Neuronal stem cell (in vitro differentiated cells): ENCODE data around the gene HAPSTR1.

ENCODE experiments used
- DNase-seq: peaks from one replicate; pipeline ENCODE4 v3.0.0-alpha.2; 2013; ENCODE audit warnings: low spot score
- H2AFZ ChIP-seq: one replicate; pipeline ENCODE4 v1.6.1; 2013; ENCODE audit warnings: mild to moderate bottlenecking, low read length, inconsistent platforms
- H2AK5ac ChIP-seq: 2 replicates; pipeline ENCODE4 v1.6.1; 2013; ENCODE audit warnings: low read depth, mild to moderate bottlenecking, inconsistent platforms, low read length, moderate library complexity, mixed read lengths
- H2BK120ac ChIP-seq: 2 replicates; pipeline ENCODE4 v1.6.1; 2013; ENCODE audit warnings: low read depth, mild to moderate bottlenecking, inconsistent platforms, low read length, moderate library complexity, mixed read lengths
- H2BK12ac ChIP-seq: one replicate; pipeline ENCODE4 v1.6.1; 2013; ENCODE audit warnings: low read length, inconsistent platforms
- H2BK15ac ChIP-seq: 2 replicates; pipeline ENCODE4 v1.6.1; 2013; ENCODE audit warnings: mild to moderate bottlenecking, low read length, inconsistent platforms, mixed read lengths
- H2BK5ac ChIP-seq: one replicate; pipeline ENCODE4 v1.6.1; 2013; ENCODE audit warnings: inconsistent platforms, mild to moderate bottlenecking, low read length, moderate library complexity
- H3K14ac ChIP-seq: one replicate; pipeline ENCODE4 v1.6.1; 2013; ENCODE audit warnings: low read length, inconsistent platforms
- H3K18ac ChIP-seq: 2 replicates; pipeline ENCODE4 v1.6.1; 2013; ENCODE audit warnings: low read length, inconsistent platforms
- H3K23ac ChIP-seq: 2 replicates; pipeline ENCODE4 v1.6.1; 2013; ENCODE audit warnings: low read depth, mild to moderate bottlenecking, mixed read lengths, low read length, inconsistent platforms; ENCODE audit not compliant: poor library complexity
- H3K27ac ChIP-seq: replicated peaks from 3 replicates; pipeline ENCODE4 v1.5.1; 2013; ENCODE audit warnings: low read length, inconsistent platforms
- H3K27me3 ChIP-seq, 3 experiments: 2 replicates each; pipeline ENCODE4 v1.6.1; 2013; ENCODE audit warnings: low read length in 3 of 3, mild to moderate bottlenecking in 2 of 3, inconsistent platforms in 1 of 3, low read depth in 1 of 3, mixed read lengths in 1 of 3, moderate library complexity in 1 of 3; ENCODE audit not compliant: control insufficient read depth in 3 of 3, insufficient read depth in 3 of 3
- H3K36me3 ChIP-seq, 2 donors: replicated peaks in 1 of 2; 2 replicates each; pipeline ENCODE4 v1.6.1; 2013; ENCODE audit warnings: low read length in 2 of 2; ENCODE audit not compliant: control insufficient read depth in 2 of 2, insufficient read depth in 2 of 2
- H3K4ac ChIP-seq: 2 replicates; pipeline ENCODE4 v1.6.1; 2013; ENCODE audit warnings: inconsistent platforms, mild to moderate bottlenecking, low read length, moderate library complexity
- H3K4me1 ChIP-seq, 2 donors: 1 replicate in 1 of 2; 2 replicates in 1 of 2; pipeline ENCODE4 v1.6.1; 2013; ENCODE audit warnings: low read length in 2 of 2, low read depth in 1 of 2; ENCODE audit not compliant: control insufficient read depth in 2 of 2, insufficient read depth in 1 of 2
- H3K4me2 ChIP-seq: one replicate; pipeline ENCODE4 v1.6.1; 2013; ENCODE audit warnings: mild to moderate bottlenecking, low read length, inconsistent platforms; ENCODE audit not compliant: insufficient read depth, poor library complexity, severe bottlenecking
- H3K4me3 ChIP-seq, 2 donors: 2 replicates each; pipeline ENCODE4 v1.5.1; 2013; ENCODE audit warnings: low read length in 2 of 2, mild to moderate bottlenecking in 2 of 2, inconsistent platforms in 1 of 2, moderate library complexity in 1 of 2
- H3K79me1 ChIP-seq: one replicate; pipeline ENCODE4 v1.6.1; 2013; ENCODE audit warnings: low read depth, mild to moderate bottlenecking, inconsistent platforms, low read length, moderate library complexity
- H3K9ac ChIP-seq: one replicate; pipeline ENCODE4 v1.6.1; 2013; ENCODE audit warnings: mild to moderate bottlenecking, low read depth, low read length, inconsistent platforms; ENCODE audit not compliant: poor library complexity
- H3K9me3 ChIP-seq, 2 donors: replicated peaks in 1 of 2; 2 replicates each; pipeline versions ENCODE3 to v1.6.1; 2013; ENCODE audit warnings: low read length in 2 of 2, mild to moderate bottlenecking in 2 of 2, inconsistent platforms in 1 of 2, low read depth in 1 of 2, mixed read lengths in 1 of 2, moderate library complexity in 1 of 2; ENCODE audit not compliant: control insufficient read depth in 2 of 2, insufficient read depth in 1 of 2
- H4K8ac ChIP-seq: one replicate; pipeline ENCODE4 v1.6.1; 2013; ENCODE audit warnings: low read depth, mild to moderate bottlenecking, inconsistent platforms, low read length, moderate library complexity
- H4K91ac ChIP-seq: one replicate; pipeline ENCODE4 v1.6.1; 2013; ENCODE audit warnings: low read length, low read depth, mild to moderate bottlenecking, inconsistent platforms; ENCODE audit not compliant: poor library complexity
- WGBS, 2 donors: extraction: QIAGEN DNeasy Blood & Tissue Kit; methylation state at CpG; one replicate each; pipeline ENCODE4 v1.1.7; 2013; ENCODE audit warnings: missing lambda C conversion rate in 2 of 2, mixed read lengths in 1 of 2; ENCODE audit not compliant: insufficient read length in 2 of 2, insufficient replicate concordance in 1 of 2; ENCODE audit errors: extremely low coverage in 2 of 2; 5-methylcytosine and 5-hydroxymethylcytosine counted together

HAPSTR1 gene

GRCh38 chr16:9046667-9047055 is 44.8 kb upstream of the HAPSTR1 start:
- no peak for DNase-seq
- Histone ChIP-seq H3K9me3 (peaks cover 0 to 11% of the 10 kb centered on the region in 2 donors), H3K4me3 (no peak overlapping the region), H3K27ac (no peak overlapping the region), H3K27me3 (no peaks in the 10 kb centered on the region), H4K8ac (no peak overlapping the region), H2AK5ac (no peak overlapping the region), H4K91ac (no peak overlapping the region), H3K14ac (no peak overlapping the region), H3K79me1 (no peaks in the 10 kb centered on the region), H3K9ac (no peak overlapping the region), H3K23ac (no peak overlapping the region), H3K36me3 (no peaks in the 10 kb centered on the region), H2BK120ac (no peak overlapping the region), H2AFZ (no peak overlapping the region), H3K4me1 (peaks cover 3 to 7% of the 10 kb centered on the region in 2 donors), H2BK12ac (no peak overlapping the region), H2BK5ac (no peak overlapping the region), H3K4me2 (no peak overlapping the region), H3K4ac (no peak overlapping the region), H3K18ac (no peak overlapping the region), H2BK15ac (no peak overlapping the region)
- no CpG with 5 or more reads among the region's 1 CpG for WGBS, 2 donors

GRCh38 chr16:9047689-9048301 is 43.6 kb upstream of the HAPSTR1 start:
- Histone ChIP-seq H3K4ac (no peak overlapping the region), H3K36me3 (no peaks in the 10 kb centered on the region), H4K91ac (no peak overlapping the region), H2BK5ac (no peak overlapping the region), H3K4me1 (peaks cover 5 to 7% of the 10 kb centered on the region in 2 donors), H3K27ac (peak overlapping the region; percentile 1), H3K79me1 (no peaks in the 10 kb centered on the region), H3K18ac (no peak overlapping the region), H3K4me3 (no peak overlapping the region), H3K4me2 (no peak overlapping the region), H3K9ac (no peak overlapping the region), H3K9me3 (peaks cover 0 to 6% of the 10 kb centered on the region in 2 donors), H3K14ac (no peak overlapping the region), H3K27me3 (no peaks in the 10 kb centered on the region), H3K23ac (no peak overlapping the region), H4K8ac (no peak overlapping the region), H2BK120ac (no peak overlapping the region), H2AFZ (peak overlapping the region; percentile 72), H2BK15ac (no peak overlapping the region), H2BK12ac (no peak overlapping the region), H2AK5ac (no peak overlapping the region)
- no CpG with 5 or more reads among the region's 7 CpGs for WGBS, 2 donors
- DNase-seq: peak; percentile 35

- Histone ChIP-seq H3K4me3 (no peak overlapping the region), H2BK12ac (no peak overlapping the region), H2BK5ac (no peak overlapping the region), H4K8ac (no peak overlapping the region), H3K36me3 (no peaks in the 10 kb centered on the region), H3K27ac (peak overlapping the region; percentile 1), H3K9me3 (peaks cover 0 to 6% of the 10 kb centered on the region in 2 donors), H3K4ac (no peak overlapping the region), H3K4me2 (no peak overlapping the region), H3K23ac (no peak overlapping the region), H2BK120ac (no peak overlapping the region), H4K91ac (no peak overlapping the region), H3K27me3 (no peaks in the 10 kb centered on the region), H3K79me1 (no peaks in the 10 kb centered on the region), H3K4me1 (peaks cover 5 to 7% of the 10 kb centered on the region in 2 donors), H2AFZ (peak overlapping the region; percentile 72), H2AK5ac (no peak overlapping the region), H3K9ac (no peak overlapping the region), H2BK15ac (no peak overlapping the region), H3K14ac (no peak overlapping the region), H3K18ac (no peak overlapping the region)
- 100% methylated on average over 1 of the region's 4 CpGs; no CpG with 5 or more reads in 1 of the 2 donors for WGBS, 2 donors
- DNase-seq: no peak
Observed at GRCh38 chr16:9048302-9048700, 43.1 kb upstream of the HAPSTR1 start.

GRCh38 chr16:9049241-9049640 is 42.2 kb upstream of the HAPSTR1 start:
- no peaks in the 10 kb centered on the region for H3K36me3 ChIP-seq
- no peak overlapping the region for H2AFZ ChIP-seq
- H3K18ac ChIP-seq: no peak overlapping the region
- H3K9me3 ChIP-seq: peaks cover 0 to 6% of the 10 kb centered on the region in 2 donors
- H3K4me2 ChIP-seq: no peak overlapping the region
- no peak for DNase-seq
- no peak overlapping the region for H2BK5ac ChIP-seq
- no peak overlapping the region for H3K4ac ChIP-seq
- no peak overlapping the region for H3K9ac ChIP-seq
- no peak overlapping the region for H3K4me3 ChIP-seq
- H3K23ac ChIP-seq: no peak overlapping the region
- no peak overlapping the region for H4K8ac ChIP-seq
- no CpG with 5 or more reads among the region's 7 CpGs for WGBS, 2 donors
- H3K79me1 ChIP-seq: no peaks in the 10 kb centered on the region
- no peak overlapping the region for H2BK12ac ChIP-seq
- no peak overlapping the region for H2AK5ac ChIP-seq
- no peak overlapping the region for H3K14ac ChIP-seq
- H2BK15ac ChIP-seq: no peak overlapping the region
- peaks cover 5 to 7% of the 10 kb centered on the region in 2 donors for H3K4me1 ChIP-seq
- H3K27me3 ChIP-seq: no peaks in the 10 kb centered on the region
- no peak overlapping the region for H3K27ac ChIP-seq
- no peak overlapping the region for H2BK120ac ChIP-seq
- no peak overlapping the region for H4K91ac ChIP-seq
